ENCODE results near the gene CREG2. TPM values are rescaled to one million over a fixed set of nuclear protein-coding genes. Genes with fewer than 3 reads are reported as not detected.

CREG2 gene
- total RNA-seq, 4 donors from 2014 or later = not detected

GRCh38 chr2:101374821-101375561 lies 12.3 kb downstream of the CREG2 start:
- no peak for TF ChIP-seq CTCF (IDR thresholded peaks at IDR 0.05; ENCODE audit: low read depth)

- no peak for TF ChIP-seq CTCF (IDR thresholded peaks at IDR 0.05; ENCODE audit: low read depth)
These were observed 14.5 kb downstream of the CREG2 start for GRCh38 chr2:101372792-101373191.

- TF ChIP-seq CTCF (IDR thresholded peaks at IDR 0.05; ENCODE audit: low read depth) = no peak
These were observed 15.7 kb downstream of the CREG2 start for GRCh38 chr2:101371636-101372035.

GRCh38 chr2:101369100-101369499 lies 18.2 kb downstream of the CREG2 start:
- no peak for TF ChIP-seq CTCF (IDR thresholded peaks at IDR 0.05; ENCODE audit: low read depth)

GRCh38 chr2:101368376-101368775 lies 18.9 kb downstream of the CREG2 start:
- TF ChIP-seq CTCF (IDR thresholded peaks at IDR 0.05; ENCODE audit: low read depth) = no peak

- no peak for TF ChIP-seq CTCF (IDR thresholded peaks at IDR 0.05; ENCODE audit: low read depth)
These were observed 19.8 kb downstream of the CREG2 start for GRCh38 chr2:101367508-101367907.

GRCh38 chr2:101364878-101365277 lies 22.4 kb downstream of the CREG2 start:
- no peak for TF ChIP-seq CTCF (IDR thresholded peaks at IDR 0.05; ENCODE audit: low read depth)

All from subcutaneous adipose tissue (tissue), 4 donors.